Lung (tissue), 12 donors: ENCODE data around the gene BBS9. TPM values are rescaled to one million over a fixed set of nuclear protein-coding genes. Genes with fewer than 3 reads are reported as not detected.
A peak's percentile ranks its signal among the peaks of the same experiment; 100 is the strongest.

Experiments used
- ATAC-seq: fragments of 200-7000 bp; cut with Tn5 transposase; one replicate; pipeline ENCODE4 v1.9.1; 2020; ENCODE audit warnings: moderate number of reproducible peaks; ENCODE audit not compliant: insufficient read depth, low FRiP score
- DNase-seq, 3 donors: peaks; one replicate each; pipeline ENCODE4 v3.0.0-alpha.2; 2013 to 2017
- H3K27ac ChIP-seq, 2 donors: one replicate each; pipeline ENCODE4 v1.5.1; 2013; ENCODE audit warnings: mild to moderate bottlenecking in 2 of 2, moderate library complexity in 2 of 2, control low read depth in 1 of 2, inconsistent platforms in 1 of 2, low read depth in 1 of 2, low read length in 1 of 2
- H3K27me3 ChIP-seq, 3 donors: one replicate each; pipeline ENCODE4 v1.5.1; 2013; ENCODE audit warnings: low read length in 2 of 3; ENCODE audit not compliant: control insufficient read depth in 3 of 3, insufficient read depth in 3 of 3
- H3K36me3 ChIP-seq, 4 donors: one replicate each; pipeline ENCODE4 v1.5.1; 2013; ENCODE audit warnings: low read length in 4 of 4, mild to moderate bottlenecking in 1 of 4, moderate library complexity in 1 of 4; ENCODE audit not compliant: control insufficient read depth in 4 of 4, insufficient read depth in 4 of 4
- H3K4me1 ChIP-seq, 5 donors: one replicate each; pipeline ENCODE4 v1.5.1; 2013; ENCODE audit warnings: low read length in 5 of 5, mild to moderate bottlenecking in 2 of 5, moderate library complexity in 1 of 5; ENCODE audit not compliant: control insufficient read depth in 5 of 5, insufficient read depth in 5 of 5
- H3K4me3 ChIP-seq: one replicate; pipeline ENCODE4 v1.5.1; 2013; ENCODE audit warnings: mild to moderate bottlenecking, control low read depth, moderate library complexity
- H3K9ac ChIP-seq, 2 donors: one replicate each; pipeline ENCODE4 v1.5.1; 2013; ENCODE audit warnings: low read length in 2 of 2, control low read depth in 1 of 2; ENCODE audit not compliant: insufficient read depth in 1 of 2
- H3K9me3 ChIP-seq, 4 donors: one replicate each; pipeline ENCODE4 v1.5.1; 2013; ENCODE audit warnings: low read length in 3 of 4, mild to moderate bottlenecking in 1 of 4, moderate library complexity in 1 of 4; ENCODE audit not compliant: control insufficient read depth in 4 of 4, insufficient read depth in 3 of 4
- WGBS, 2 donors: extraction: QIAGEN DNeasy Blood & Tissue Kit; methylation state at CpG; one replicate each; pipeline ENCODE4 v1.1.7; 2013; 5-methylcytosine and 5-hydroxymethylcytosine counted together
- polyA plus RNA-seq, 2 donors: library from polyadenylated mRNA; stranded (reverse); fragments of 200-250 nt; gene quantifications; one replicate each; pipeline ENCODE4 v1.2.1, GENCODE V29; 2013
- total RNA-seq, 2 donors: library from RNA; depleted of rRNA in 1 of 2; stranded (reverse); fragments of >200 nt in 1 of 2; gene quantifications; one replicate each; pipeline ENCODE4 v1.2.1, GENCODE V29; 2014 to 2021
- TF ChIP-seq, protein P1 (sequence below): IDR thresholded peaks from 2 replicates; pipeline ENCODE4 v1.5.1; 2012; ENCODE audit warnings: mild to moderate bottlenecking; ENCODE audit errors: control extremely low read depth, extremely low read depth
- donor health status: control.
- donor health status: control.
- donor health status: Bipolar disorder and iron deficiency.
- donor health status: healthy.
- donor health status: DM: yes; HTN: yes; CAD: no.

Gene BBS9
- total and polyA plus RNA-seq, 4 donors = 3.5 to 65.0 (median 15.2) TPM

DNA sequence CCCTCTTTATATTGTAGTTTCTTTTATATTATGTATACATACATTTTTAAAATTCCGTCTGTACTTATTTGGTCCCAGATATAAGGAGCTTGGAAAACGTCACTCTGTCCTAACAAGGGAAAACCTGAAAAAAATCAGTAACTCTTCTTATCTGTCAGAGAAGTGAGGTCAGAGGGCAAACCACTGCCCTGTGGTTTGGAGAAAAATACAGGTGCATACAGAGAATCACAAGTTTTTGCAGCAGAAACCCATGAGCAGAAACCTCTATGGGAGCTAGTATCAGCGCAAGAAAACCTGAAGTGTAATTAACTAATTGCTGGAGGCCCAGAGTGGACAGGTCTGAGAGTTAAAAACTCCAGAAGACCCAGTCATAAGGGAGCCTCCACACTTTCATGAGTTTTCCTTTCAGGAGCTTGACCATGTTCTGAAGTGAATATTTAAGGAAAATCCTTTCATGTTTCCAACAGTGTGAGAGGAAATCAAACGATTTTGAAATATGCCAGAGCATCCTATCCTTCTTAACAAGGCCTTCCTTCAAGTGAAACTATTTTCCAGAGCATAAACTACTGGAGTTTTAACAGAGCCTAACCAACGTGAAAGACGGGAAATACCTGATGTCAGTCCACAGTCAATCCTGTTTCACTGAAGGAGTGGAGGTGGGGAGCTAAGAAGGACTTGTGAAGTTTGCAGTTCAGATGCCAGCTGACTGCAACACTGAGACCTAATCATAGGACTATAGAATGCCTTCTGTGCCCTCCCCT lies 485.2 kb downstream of the BBS9 start:
- TF ChIP-seq, protein P1, sequence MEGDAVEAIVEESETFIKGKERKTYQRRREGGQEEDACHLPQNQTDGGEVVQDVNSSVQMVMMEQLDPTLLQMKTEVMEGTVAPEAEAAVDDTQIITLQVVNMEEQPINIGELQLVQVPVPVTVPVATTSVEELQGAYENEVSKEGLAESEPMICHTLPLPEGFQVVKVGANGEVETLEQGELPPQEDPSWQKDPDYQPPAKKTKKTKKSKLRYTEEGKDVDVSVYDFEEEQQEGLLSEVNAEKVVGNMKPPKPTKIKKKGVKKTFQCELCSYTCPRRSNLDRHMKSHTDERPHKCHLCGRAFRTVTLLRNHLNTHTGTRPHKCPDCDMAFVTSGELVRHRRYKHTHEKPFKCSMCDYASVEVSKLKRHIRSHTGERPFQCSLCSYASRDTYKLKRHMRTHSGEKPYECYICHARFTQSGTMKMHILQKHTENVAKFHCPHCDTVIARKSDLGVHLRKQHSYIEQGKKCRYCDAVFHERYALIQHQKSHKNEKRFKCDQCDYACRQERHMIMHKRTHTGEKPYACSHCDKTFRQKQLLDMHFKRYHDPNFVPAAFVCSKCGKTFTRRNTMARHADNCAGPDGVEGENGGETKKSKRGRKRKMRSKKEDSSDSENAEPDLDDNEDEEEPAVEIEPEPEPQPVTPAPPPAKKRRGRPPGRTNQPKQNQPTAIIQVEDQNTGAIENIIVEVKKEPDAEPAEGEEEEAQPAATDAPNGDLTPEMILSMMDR = no peak
- WGBS, 2 donors = 80 to 92% methylated on average over 6 of the region's 6 CpGs
- Histone ChIP-seq H3K4me3 (no peak overlapping the region), H3K27ac (no peak overlapping the region), H3K9me3 (no peaks in the 10 kb centered on the region), H3K4me1 (peaks cover 0 to 2% (median 0%) of the 10 kb centered on the region in 5 donors), H3K36me3 (peaks cover 0 to 7% (median 0%) of the 10 kb centered on the region in 4 donors), H3K27me3 (no peaks in the 10 kb centered on the region), H3K9ac (no peak overlapping the region)
- DNase-seq (peak; percentile 30 to 58 (median 33)), ATAC-seq (no peak)

DNA sequence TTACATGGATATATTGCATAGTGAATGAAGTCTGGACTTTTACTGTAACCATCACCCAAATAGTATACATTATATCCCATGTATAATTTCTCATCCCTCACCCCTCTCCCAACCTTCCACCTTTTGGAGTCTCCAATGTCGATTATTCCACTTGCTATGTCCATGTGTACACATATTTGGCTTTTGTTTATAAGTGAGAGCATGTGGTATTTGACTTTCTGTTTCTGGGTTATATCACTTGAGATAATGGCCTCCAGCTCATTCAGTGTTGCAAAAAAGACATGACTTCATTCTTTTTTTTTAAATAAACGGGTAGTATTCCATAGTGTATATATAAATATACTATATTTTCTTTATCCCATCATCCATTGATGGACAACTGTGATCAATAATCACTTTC lies 487.4 kb downstream of the BBS9 start:
- DNase-seq (no peak), ATAC-seq (no peak)
- Histone ChIP-seq H3K9me3 (no peaks in the 10 kb centered on the region), H3K27me3 (no peaks in the 10 kb centered on the region), H3K4me3 (no peak overlapping the region), H3K9ac (no peak overlapping the region), H3K27ac (no peak overlapping the region), H3K4me1 (peaks cover 0 to 2% (median 0%) of the 10 kb centered on the region in 5 donors), H3K36me3 (peaks cover 0 to 7% (median 0%) of the 10 kb centered on the region in 4 donors)
- TF ChIP-seq, protein P1 = no peak
- 81 to 91% methylated on average over 2 of the region's 2 CpGs for WGBS, 2 donors

DNA sequence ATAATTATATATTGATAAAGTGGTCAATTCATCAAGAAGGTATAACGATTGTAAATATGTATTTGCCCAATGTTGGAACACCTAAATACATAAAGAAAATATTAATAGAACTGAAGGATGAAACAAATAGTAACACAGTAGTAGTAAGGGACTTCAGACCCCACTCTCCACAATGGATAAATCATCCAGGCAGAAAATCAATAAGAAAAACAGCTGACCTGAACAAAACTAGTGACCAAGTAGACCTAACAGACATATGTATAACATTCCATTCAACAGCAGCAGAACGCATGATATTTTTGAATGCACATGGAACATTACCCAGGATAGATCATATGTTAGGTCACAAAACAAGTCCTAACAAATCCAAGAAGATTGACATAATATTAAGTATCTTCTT lies 489.9 kb downstream of the BBS9 start:
- Histone ChIP-seq H3K4me1 (peaks cover 0 to 15% (median 5%) of the 10 kb centered on the region in 5 donors), H3K36me3 (peaks cover 0 to 7% (median 0%) of the 10 kb centered on the region in 4 donors), H3K9me3 (no peaks in the 10 kb centered on the region), H3K27ac (no peak overlapping the region), H3K4me3 (no peak overlapping the region), H3K27me3 (no peaks in the 10 kb centered on the region), H3K9ac (no peak overlapping the region)
- TF ChIP-seq, protein P1 = no peak
- 92 to 97% methylated on average over 2 of the region's 2 CpGs for WGBS, 2 donors
- ATAC-seq (no peak), DNase-seq (no peak)

DNA sequence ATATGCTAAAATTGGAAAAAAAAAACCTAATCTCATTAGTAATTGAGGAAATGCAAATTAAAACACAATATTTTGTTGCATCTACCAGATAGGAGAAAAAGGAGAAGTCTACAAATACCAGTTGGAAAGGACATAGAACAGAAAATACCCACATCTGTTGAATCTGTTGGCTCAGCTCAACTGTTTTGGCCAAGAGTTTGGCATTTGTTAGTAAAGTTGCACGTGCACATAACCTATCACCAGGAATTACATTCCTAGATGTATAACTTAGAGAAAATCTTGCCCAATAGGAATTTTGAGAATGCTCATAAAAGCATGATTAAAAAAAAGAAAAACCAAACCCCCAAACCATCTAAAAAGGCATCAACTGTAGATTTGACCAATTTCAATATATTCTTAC lies 493.9 kb downstream of the BBS9 start:
- H3K9ac ChIP-seq = no peak overlapping the region
- peaks cover 0 to 3% (median 3%) of the 10 kb centered on the region in 4 donors for H3K9me3 ChIP-seq
- 68 to 74% methylated on average over 1 of the region's 1 CpG for WGBS, 2 donors
- no peaks in the 10 kb centered on the region for H3K36me3 ChIP-seq
- DNase-seq (no peak), ATAC-seq (no peak)
- H3K4me1 ChIP-seq = peaks cover 0 to 19% (median 6%) of the 10 kb centered on the region in 5 donors
- H3K27ac ChIP-seq = no peak overlapping the region
- H3K27me3 ChIP-seq = no peaks in the 10 kb centered on the region
- TF ChIP-seq, protein P1 = no peak
- H3K4me3 ChIP-seq = no peak overlapping the region
